Measurements from ENCODE around the gene MPPED1. TPM values are rescaled to one million over a fixed set of nuclear protein-coding genes. Genes with fewer than 3 reads are reported as not detected.

MPPED1 gene
- total and polyA plus RNA-seq, 5 donors from 2014 or later: not detected

DNA sequence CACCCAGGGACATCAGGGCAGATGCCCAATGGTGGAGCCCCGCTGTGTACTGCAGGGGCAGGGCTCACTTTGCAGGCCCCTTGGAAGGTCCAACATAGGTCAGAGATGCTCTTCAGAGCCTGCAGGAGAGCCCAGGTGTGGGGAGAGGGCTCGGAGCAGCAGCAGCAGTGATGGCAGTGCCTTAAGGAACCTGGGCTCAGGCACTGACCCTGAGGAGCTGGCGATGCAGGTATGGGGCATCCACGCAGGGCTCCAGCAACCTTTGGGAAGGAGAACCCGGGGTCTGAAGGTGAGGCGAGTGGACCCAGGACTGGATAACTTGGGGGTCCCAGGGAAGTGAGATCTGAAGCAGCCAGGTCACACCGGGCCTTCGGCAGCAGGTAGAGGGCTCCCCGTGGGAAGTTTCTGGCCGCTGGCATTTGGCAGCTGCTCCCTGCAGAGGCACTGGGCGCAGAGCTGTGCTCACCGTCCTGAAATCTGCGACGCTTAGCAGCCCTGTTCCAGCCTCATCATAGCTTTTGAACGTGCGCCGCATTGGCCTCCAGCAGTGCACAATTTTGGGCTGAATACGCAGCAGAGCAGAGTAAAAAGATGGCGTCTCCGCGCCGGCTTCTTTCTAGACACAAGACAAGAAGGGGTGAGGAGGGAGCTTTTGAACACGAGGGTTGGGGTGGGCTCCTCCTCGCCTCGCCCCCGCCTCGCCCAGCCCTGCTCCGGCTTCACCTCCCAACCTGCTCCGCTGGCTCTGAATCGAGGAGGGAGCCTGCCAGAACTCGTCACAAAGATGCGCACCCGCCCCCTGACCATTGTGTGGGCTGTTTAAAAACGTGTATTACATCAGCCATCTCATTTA, 118.8 kb downstream of the MPPED1 start:
- Mint-ChIP-seq H3K36me3 (no peaks in the 10 kb centered on the region), H3K4me1 (no peaks in the 10 kb centered on the region), H3K27me3 (peaks cover 4% of the 10 kb centered on the region), H3K4me3 (no peak overlapping the region), H3K9me3 (no peaks in the 10 kb centered on the region), H3K27ac (no peak overlapping the region)
- Histone ChIP-seq H3K4me1 (ENCODE audit: control insufficient read depth, insufficient read depth, low read length, poor library complexity, severe bottlenecking) (no peaks in the 10 kb centered on the region), H3K36me3 (ENCODE audit: control insufficient read depth, insufficient read depth, low read length) (no peaks in the 10 kb centered on the region), H3K27me3 (ENCODE audit: control insufficient read depth, insufficient read depth, low read length) (no peaks in the 10 kb centered on the region), H3K27ac (ENCODE audit: insufficient read depth, low read length, poor library complexity, severe bottlenecking) (no peak overlapping the region), H3K9me3 (ENCODE audit: control insufficient read depth in 2 of 2, low read length in 2 of 2) (no peaks in the 10 kb centered on the region), H3K4me3 (ENCODE audit: low read depth, low read length) (no peak overlapping the region)
- ATAC-seq (ENCODE audit: low read depth in 2 of 2): no peak
- DNase-seq: no peak

- no peak for DNase-seq
- H3K27me3 ChIP-seq (ENCODE audit: control insufficient read depth, insufficient read depth, low read length): no peaks in the 10 kb centered on the region
- no peaks in the 10 kb centered on the region for H3K4me1 Mint-ChIP-seq
- no peak overlapping the region for H3K4me3 Mint-ChIP-seq
- peaks cover 4% of the 10 kb centered on the region for H3K27me3 Mint-ChIP-seq
- ATAC-seq (ENCODE audit: low read depth in 2 of 2): no peak
- H3K27ac Mint-ChIP-seq: no peak overlapping the region
- no peaks in the 10 kb centered on the region for H3K9me3 Mint-ChIP-seq
- no peaks in the 10 kb centered on the region for H3K36me3 ChIP-seq (ENCODE audit: control insufficient read depth, insufficient read depth, low read length)
- H3K36me3 Mint-ChIP-seq: no peaks in the 10 kb centered on the region
- H3K9me3 ChIP-seq (ENCODE audit: control insufficient read depth in 2 of 2, low read length in 2 of 2): no peaks in the 10 kb centered on the region
- H3K27ac ChIP-seq (ENCODE audit: insufficient read depth, low read length, poor library complexity, severe bottlenecking): no peak overlapping the region
- H3K4me3 ChIP-seq (ENCODE audit: low read depth, low read length): no peak overlapping the region
- H3K4me1 ChIP-seq (ENCODE audit: control insufficient read depth, insufficient read depth, low read length, poor library complexity, severe bottlenecking): no peaks in the 10 kb centered on the region
Measured at GRCh38 chr22:43531651-43532050, 119.8 kb downstream of the MPPED1 start.

GRCh38 chr22:43532301-43533155, 120.7 kb downstream of the MPPED1 start:
- Histone ChIP-seq H3K9me3 (ENCODE audit: control insufficient read depth in 2 of 2, low read length in 2 of 2) (no peaks in the 10 kb centered on the region), H3K27ac (ENCODE audit: insufficient read depth, low read length, poor library complexity, severe bottlenecking) (no peak overlapping the region), H3K4me1 (ENCODE audit: control insufficient read depth, insufficient read depth, low read length, poor library complexity, severe bottlenecking) (no peaks in the 10 kb centered on the region), H3K36me3 (ENCODE audit: control insufficient read depth, insufficient read depth, low read length) (no peaks in the 10 kb centered on the region), H3K27me3 (ENCODE audit: control insufficient read depth, insufficient read depth, low read length) (no peaks in the 10 kb centered on the region), H3K4me3 (ENCODE audit: low read depth, low read length) (no peak overlapping the region)
- Mint-ChIP-seq H3K9me3 (peaks cover 0 to 2% (median 0%) of the 10 kb centered on the region in 7 donors), H3K36me3 (no peaks in the 10 kb centered on the region), H3K4me1 (no peaks in the 10 kb centered on the region), H3K4me3 (no peak overlapping the region), H3K27me3 (peaks cover 4% of the 10 kb centered on the region), H3K27ac (no peak overlapping the region)
- DNase-seq: no peak
- no peak for ATAC-seq (ENCODE audit: low read depth in 2 of 2)

GRCh38 chr22:43533156-43533530, 121.3 kb downstream of the MPPED1 start:
- H3K36me3 ChIP-seq (ENCODE audit: control insufficient read depth, insufficient read depth, low read length): no peaks in the 10 kb centered on the region
- Mint-ChIP-seq H3K27me3 (peaks cover 8% of the 10 kb centered on the region), H3K4me3 (no peak overlapping the region), H3K4me1 (no peaks in the 10 kb centered on the region), H3K27ac (no peak overlapping the region), H3K36me3 (no peaks in the 10 kb centered on the region), H3K9me3 (peaks cover 0 to 2% (median 0%) of the 10 kb centered on the region in 7 donors)
- H3K27ac ChIP-seq (ENCODE audit: insufficient read depth, low read length, poor library complexity, severe bottlenecking): no peak overlapping the region
- H3K4me1 ChIP-seq (ENCODE audit: control insufficient read depth, insufficient read depth, low read length, poor library complexity, severe bottlenecking): no peaks in the 10 kb centered on the region
- H3K4me3 ChIP-seq (ENCODE audit: low read depth, low read length): no peak overlapping the region
- H3K9me3 ChIP-seq (ENCODE audit: control insufficient read depth in 2 of 2, low read length in 2 of 2): no peaks in the 10 kb centered on the region
- no peaks in the 10 kb centered on the region for H3K27me3 ChIP-seq (ENCODE audit: control insufficient read depth, insufficient read depth, low read length)
- DNase-seq (no peak), ATAC-seq (ENCODE audit: low read depth in 2 of 2) (no peak)

DNA sequence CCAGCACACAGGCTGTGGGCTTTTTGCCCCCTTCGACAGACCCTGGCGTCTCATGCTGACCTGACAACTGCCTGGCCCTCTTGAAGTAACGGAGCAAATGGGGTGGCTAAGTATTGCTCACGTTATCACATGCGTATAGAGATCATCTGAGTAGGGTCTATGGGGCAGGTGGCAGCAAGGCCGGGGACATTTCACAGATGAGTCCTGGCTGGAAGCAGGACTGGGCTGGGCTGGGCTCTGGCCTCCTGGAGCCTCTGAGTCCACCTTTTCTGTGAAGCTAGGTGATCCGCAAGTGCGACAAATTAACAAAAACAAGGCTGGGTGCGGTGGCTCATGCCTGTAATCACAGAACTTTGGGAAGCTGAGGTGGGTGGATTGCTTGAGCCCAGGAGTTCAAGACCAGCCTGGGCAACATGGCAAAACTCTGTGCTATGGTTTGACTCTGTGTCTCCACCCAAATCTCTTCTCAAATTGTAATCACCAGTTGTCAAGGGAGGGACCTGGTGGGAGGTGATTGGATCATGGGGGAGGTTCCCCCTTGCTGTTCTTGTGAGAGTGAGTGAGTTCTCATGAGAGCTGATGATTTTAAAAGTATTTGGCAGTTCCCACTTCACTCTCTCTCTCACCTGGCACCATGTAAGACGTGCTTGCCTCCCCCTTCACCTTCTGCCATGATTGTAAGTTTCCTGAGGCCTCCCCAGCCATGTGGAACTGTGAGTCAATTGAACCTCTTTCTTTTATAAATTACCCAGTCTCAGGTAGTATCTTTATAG, 122.0 kb downstream of the MPPED1 start:
- Mint-ChIP-seq H3K4me3 (no peak overlapping the region), H3K27ac (no peak overlapping the region), H3K4me1 (no peaks in the 10 kb centered on the region), H3K9me3 (peaks cover 0 to 2% (median 0%) of the 10 kb centered on the region in 7 donors), H3K27me3 (peaks cover 10% of the 10 kb centered on the region), H3K36me3 (no peaks in the 10 kb centered on the region)
- H3K4me3 ChIP-seq (ENCODE audit: low read depth, low read length): no peak overlapping the region
- no peaks in the 10 kb centered on the region for H3K9me3 ChIP-seq (ENCODE audit: control insufficient read depth in 2 of 2, low read length in 2 of 2)
- H3K27ac ChIP-seq (ENCODE audit: insufficient read depth, low read length, poor library complexity, severe bottlenecking): no peak overlapping the region
- DNase-seq (no peak), ATAC-seq (ENCODE audit: low read depth in 2 of 2) (no peak)
- no peaks in the 10 kb centered on the region for H3K27me3 ChIP-seq (ENCODE audit: control insufficient read depth, insufficient read depth, low read length)
- no peaks in the 10 kb centered on the region for H3K4me1 ChIP-seq (ENCODE audit: control insufficient read depth, insufficient read depth, low read length, poor library complexity, severe bottlenecking)
- no peaks in the 10 kb centered on the region for H3K36me3 ChIP-seq (ENCODE audit: control insufficient read depth, insufficient read depth, low read length)

GRCh38 chr22:43534916-43535315, 123.1 kb downstream of the MPPED1 start:
- H3K36me3 Mint-ChIP-seq: no peaks in the 10 kb centered on the region
- ATAC-seq (ENCODE audit: low read depth in 2 of 2): no peak
- no peak overlapping the region for H3K27ac Mint-ChIP-seq

DNA sequence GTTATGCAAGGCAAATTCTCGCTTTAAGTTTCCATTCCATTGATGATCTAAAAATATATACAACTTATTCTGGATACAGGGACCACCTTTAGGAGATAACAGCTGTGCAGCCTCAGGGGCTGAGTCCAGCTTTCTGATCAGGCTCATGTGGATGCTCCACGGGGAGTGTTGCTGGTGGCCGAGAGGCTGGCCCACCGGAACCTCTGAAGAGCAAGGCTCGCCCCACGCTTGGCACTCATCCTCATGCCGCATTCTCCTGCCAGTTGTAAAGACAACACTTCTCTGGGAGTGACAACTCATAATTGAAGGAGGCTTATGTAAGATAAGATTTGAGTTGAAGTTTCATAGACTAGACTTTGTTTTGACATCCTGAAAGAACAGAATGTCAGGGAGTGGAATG, 123.5 kb downstream of the MPPED1 start:
- Histone ChIP-seq H3K27ac (ENCODE audit: insufficient read depth, low read length, poor library complexity, severe bottlenecking) (no peak overlapping the region), H3K9me3 (ENCODE audit: control insufficient read depth in 2 of 2, low read length in 2 of 2) (no peaks in the 10 kb centered on the region), H3K4me3 (ENCODE audit: low read depth, low read length) (no peak overlapping the region), H3K27me3 (ENCODE audit: control insufficient read depth, insufficient read depth, low read length) (no peaks in the 10 kb centered on the region), H3K36me3 (ENCODE audit: control insufficient read depth, insufficient read depth, low read length) (no peaks in the 10 kb centered on the region), H3K4me1 (ENCODE audit: control insufficient read depth, insufficient read depth, low read length, poor library complexity, severe bottlenecking) (no peaks in the 10 kb centered on the region)
- Mint-ChIP-seq H3K9me3 (peaks cover 0 to 2% (median 0%) of the 10 kb centered on the region in 7 donors), H3K4me1 (no peaks in the 10 kb centered on the region), H3K36me3 (no peaks in the 10 kb centered on the region), H3K27me3 (peaks cover 10% of the 10 kb centered on the region), H3K4me3 (no peak overlapping the region), H3K27ac (no peak overlapping the region)
- ATAC-seq (ENCODE audit: low read depth in 2 of 2) (no peak), DNase-seq (no peak)

More at GRCh38 chr22:43534916-43535315, 123.1 kb downstream of the MPPED1 start:
- H3K9me3 ChIP-seq (ENCODE audit: control insufficient read depth in 2 of 2, low read length in 2 of 2): no peaks in the 10 kb centered on the region
- Mint-ChIP-seq H3K9me3 (peaks cover 0 to 2% (median 0%) of the 10 kb centered on the region in 7 donors), H3K4me1 (no peaks in the 10 kb centered on the region), H3K27me3 (peaks cover 10% of the 10 kb centered on the region), H3K4me3 (no peak overlapping the region)
- no peak for DNase-seq
- H3K4me1 ChIP-seq (ENCODE audit: control insufficient read depth, insufficient read depth, low read length, poor library complexity, severe bottlenecking): no peaks in the 10 kb centered on the region
- H3K27ac ChIP-seq (ENCODE audit: insufficient read depth, low read length, poor library complexity, severe bottlenecking): no peak overlapping the region
- H3K36me3 ChIP-seq (ENCODE audit: control insufficient read depth, insufficient read depth, low read length): no peaks in the 10 kb centered on the region
- H3K27me3 ChIP-seq (ENCODE audit: control insufficient read depth, insufficient read depth, low read length): no peaks in the 10 kb centered on the region
- no peak overlapping the region for H3K4me3 ChIP-seq (ENCODE audit: low read depth, low read length)

All from CD4-positive, CD25-positive, alpha-beta regulatory T cell (primary cell).